ENCODE measurements around the gene DCP1B. TPM values are rescaled to one million over a fixed set of nuclear protein-coding genes. Genes with fewer than 3 reads are reported as not detected.

The DCP1B gene
- total RNA-seq, 1 donor from 2014 or later = 3.7 TPM

DNA sequence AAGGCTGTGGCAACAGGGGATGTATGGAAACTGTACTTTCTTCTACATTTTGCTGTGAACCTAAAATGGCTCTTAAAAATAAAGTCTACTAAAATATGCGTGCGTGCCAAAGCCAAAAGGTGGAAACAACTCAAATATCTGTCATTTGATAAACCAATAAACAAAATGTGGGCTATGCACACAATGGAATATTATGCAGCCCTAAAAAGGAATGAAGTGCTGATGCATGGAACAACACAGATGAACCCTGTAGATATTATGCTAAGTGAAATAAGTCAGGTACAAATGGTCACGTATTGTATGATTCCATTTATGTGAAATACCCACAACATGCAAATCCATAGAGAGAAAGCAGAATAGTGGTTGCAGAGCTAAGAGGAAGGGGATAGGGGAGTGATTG lies 93.8 kb downstream of the DCP1B start:
- H3K27me3 ChIP-seq (ENCODE audit: control insufficient read depth in 3 of 3, insufficient read depth in 3 of 3, low read length in 3 of 3) = peaks cover 0 to 7% (median 0%) of the 10 kb centered on the region in 3 donors
- H3K36me3 ChIP-seq (ENCODE audit: control insufficient read depth in 3 of 3, insufficient read depth in 3 of 3, low read length in 3 of 3) = no peaks in the 10 kb centered on the region
- H3K9ac ChIP-seq (ENCODE audit: low read depth in 1 of 3, low read length in 3 of 3) = no peak overlapping the region
- no peaks in the 10 kb centered on the region for H3K9me3 ChIP-seq (ENCODE audit: control insufficient read depth in 3 of 3, low read length in 3 of 3)
- H3K4me1 ChIP-seq (ENCODE audit: control insufficient read depth in 3 of 3, insufficient read depth in 3 of 3, low read length in 3 of 3) = peaks cover 21 to 38% (median 32%) of the 10 kb centered on the region in 3 donors
- no peak overlapping the region for H3K4me3 ChIP-seq (ENCODE audit: low read length in 3 of 3)
- no peak overlapping the region for H3K27ac ChIP-seq (ENCODE audit: low read depth, low read length)

DNA sequence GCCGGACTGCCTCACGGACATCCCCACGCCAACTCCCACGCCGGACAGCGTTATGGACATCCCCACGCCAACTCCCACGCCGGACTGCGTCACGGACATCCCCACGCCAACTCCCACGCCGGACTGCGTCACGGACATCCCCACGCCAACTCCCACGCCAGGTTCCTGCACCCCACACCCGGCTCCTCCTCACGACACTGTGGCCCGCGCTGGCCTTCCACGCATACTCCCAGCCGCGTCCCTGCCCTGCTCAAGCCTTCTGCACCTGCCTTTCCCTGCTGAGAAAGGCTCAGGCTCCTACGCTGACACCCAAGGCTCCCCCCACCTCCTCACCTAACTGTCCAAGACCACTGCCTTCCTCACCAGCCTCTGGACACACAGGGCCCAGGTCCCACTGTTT lies 95.5 kb downstream of the DCP1B start:
- H3K36me3 ChIP-seq (ENCODE audit: control insufficient read depth in 3 of 3, insufficient read depth in 3 of 3, low read length in 3 of 3) = no peaks in the 10 kb centered on the region
- no peak overlapping the region for H3K27ac ChIP-seq (ENCODE audit: low read depth, low read length)
- H3K9me3 ChIP-seq (ENCODE audit: control insufficient read depth in 3 of 3, low read length in 3 of 3) = peaks cover 0 to 4% (median 2%) of the 10 kb centered on the region in 3 donors
- no peak overlapping the region for H3K9ac ChIP-seq (ENCODE audit: low read depth in 1 of 3, low read length in 3 of 3)
- no peak overlapping the region for H3K4me3 ChIP-seq (ENCODE audit: low read length in 3 of 3)
- H3K4me1 ChIP-seq (ENCODE audit: control insufficient read depth in 3 of 3, insufficient read depth in 3 of 3, low read length in 3 of 3) = peaks cover 21 to 38% (median 32%) of the 10 kb centered on the region in 3 donors
- H3K27me3 ChIP-seq (ENCODE audit: control insufficient read depth in 3 of 3, insufficient read depth in 3 of 3, low read length in 3 of 3) = peaks cover 0 to 7% (median 0%) of the 10 kb centered on the region in 3 donors

DNA sequence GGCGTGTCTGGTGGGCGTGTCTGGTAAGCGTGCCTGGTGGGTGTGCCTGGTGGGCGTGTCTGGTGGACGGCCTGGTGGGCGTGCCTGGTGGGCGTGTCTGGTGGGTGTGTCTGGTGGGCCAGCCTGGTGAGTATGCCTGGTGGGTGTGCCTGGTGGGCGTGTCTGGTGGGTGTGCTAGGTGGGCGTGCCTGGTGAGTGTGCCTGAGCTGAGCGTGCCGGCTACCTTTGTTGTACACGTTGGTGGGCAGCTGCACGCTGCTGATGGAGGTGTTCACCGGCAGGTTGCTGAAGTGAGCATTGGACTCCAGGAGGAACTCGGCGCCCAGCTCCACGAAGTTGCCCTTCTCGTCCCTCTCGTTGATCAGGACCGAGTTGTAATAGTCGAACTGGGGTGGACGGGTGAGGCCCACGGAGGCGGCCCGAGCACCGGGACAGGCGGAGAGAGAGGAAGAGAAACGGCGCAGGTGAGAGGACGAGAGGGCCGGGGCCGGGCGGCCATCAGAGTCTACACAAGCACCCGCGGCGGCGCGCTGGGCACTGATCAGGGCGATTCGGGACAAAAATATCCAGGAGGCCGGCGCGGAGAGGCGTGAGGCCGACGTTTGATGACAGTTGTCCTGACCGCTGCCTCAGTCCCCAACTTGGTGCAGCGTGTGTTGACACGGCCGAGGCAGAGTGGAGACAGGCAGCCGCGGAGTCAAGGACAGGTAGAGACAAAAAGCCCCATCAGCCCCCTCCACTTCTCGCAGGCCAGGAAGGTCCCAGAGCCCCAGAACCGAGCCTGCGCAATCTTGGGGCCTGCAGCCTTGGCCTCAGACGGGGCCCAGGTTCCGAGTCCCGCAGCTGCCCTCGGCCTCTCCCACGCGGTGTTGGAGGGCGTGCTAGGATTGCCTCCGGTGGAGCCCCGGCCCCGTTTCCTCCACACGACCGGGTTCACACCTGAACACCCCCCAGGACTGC lies 96.3 kb downstream of the DCP1B start:
- Histone ChIP-seq H3K27ac (ENCODE audit: low read depth, low read length) (no peak overlapping the region), H3K9me3 (ENCODE audit: control insufficient read depth in 3 of 3, low read length in 3 of 3) (peaks cover 0 to 4% (median 2%) of the 10 kb centered on the region in 3 donors), H3K4me3 (ENCODE audit: low read length in 3 of 3) (no peak overlapping the region), H3K4me1 (ENCODE audit: control insufficient read depth in 3 of 3, insufficient read depth in 3 of 3, low read length in 3 of 3) (peaks cover 21 to 33% (median 32%) of the 10 kb centered on the region in 3 donors), H3K9ac (ENCODE audit: low read depth in 1 of 3, low read length in 3 of 3) (no peak overlapping the region), H3K36me3 (ENCODE audit: control insufficient read depth in 3 of 3, insufficient read depth in 3 of 3, low read length in 3 of 3) (no peaks in the 10 kb centered on the region), H3K27me3 (ENCODE audit: control insufficient read depth in 3 of 3, insufficient read depth in 3 of 3, low read length in 3 of 3) (peaks cover 0 to 7% (median 0%) of the 10 kb centered on the region in 3 donors)

DNA sequence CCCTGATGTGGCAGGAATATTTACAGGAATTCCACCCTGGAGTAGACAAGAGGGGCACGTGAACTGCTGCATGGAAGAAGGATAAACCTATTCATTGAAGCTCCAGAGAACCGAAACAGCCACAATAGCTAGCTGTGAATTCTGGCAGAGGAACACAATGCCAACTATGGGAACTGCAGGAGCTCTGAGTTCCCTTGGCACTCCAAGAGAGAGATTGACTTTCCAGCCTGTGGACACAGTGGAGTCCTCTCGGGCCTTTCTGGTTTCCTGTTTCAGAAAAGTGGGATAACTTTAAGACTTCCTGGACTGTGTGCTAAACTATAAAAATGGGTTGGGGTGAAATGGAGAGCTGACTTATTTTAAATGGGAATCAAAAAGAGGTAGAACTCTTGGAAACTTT lies 97.7 kb downstream of the DCP1B start:
- Histone ChIP-seq H3K9ac (ENCODE audit: low read depth in 1 of 3, low read length in 3 of 3) (no peak overlapping the region), H3K4me1 (ENCODE audit: control insufficient read depth in 3 of 3, insufficient read depth in 3 of 3, low read length in 3 of 3) (peaks cover 11 to 19% (median 19%) of the 10 kb centered on the region in 3 donors), H3K4me3 (ENCODE audit: low read length in 3 of 3) (no peak overlapping the region), H3K27ac (ENCODE audit: low read depth, low read length) (no peak overlapping the region), H3K9me3 (ENCODE audit: control insufficient read depth in 3 of 3, low read length in 3 of 3) (peaks cover 0 to 4% (median 2%) of the 10 kb centered on the region in 3 donors), H3K36me3 (ENCODE audit: control insufficient read depth in 3 of 3, insufficient read depth in 3 of 3, low read length in 3 of 3) (no peaks in the 10 kb centered on the region), H3K27me3 (ENCODE audit: control insufficient read depth in 3 of 3, insufficient read depth in 3 of 3, low read length in 3 of 3) (peaks cover 0 to 7% (median 0%) of the 10 kb centered on the region in 3 donors)

DNA sequence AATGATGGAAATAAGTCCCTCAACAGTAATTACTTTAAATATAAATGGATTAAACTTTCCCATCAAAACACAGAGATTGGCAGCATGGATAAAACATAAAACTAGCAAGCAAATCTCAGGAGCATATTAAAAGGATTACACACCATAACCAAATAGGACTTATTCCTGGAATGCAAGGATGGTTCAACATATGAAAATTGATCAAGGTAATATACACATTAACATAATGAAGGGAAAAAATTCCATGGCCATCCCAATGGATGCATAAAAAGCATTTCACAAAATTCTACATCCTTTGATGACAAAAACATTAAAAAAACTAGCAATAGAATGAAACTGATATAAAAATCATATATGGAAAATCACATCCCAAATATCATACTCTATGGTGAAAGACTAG lies 99.4 kb downstream of the DCP1B start:
- Histone ChIP-seq H3K4me3 (ENCODE audit: low read length in 3 of 3) (no peak overlapping the region), H3K9ac (ENCODE audit: low read depth in 1 of 3, low read length in 3 of 3) (no peak overlapping the region), H3K4me1 (ENCODE audit: control insufficient read depth in 3 of 3, insufficient read depth in 3 of 3, low read length in 3 of 3) (peaks cover 6 to 14% (median 14%) of the 10 kb centered on the region in 3 donors), H3K9me3 (ENCODE audit: control insufficient read depth in 3 of 3, low read length in 3 of 3) (peaks cover 0 to 4% (median 2%) of the 10 kb centered on the region in 3 donors), H3K36me3 (ENCODE audit: control insufficient read depth in 3 of 3, insufficient read depth in 3 of 3, low read length in 3 of 3) (no peaks in the 10 kb centered on the region), H3K27ac (ENCODE audit: low read depth, low read length) (no peak overlapping the region), H3K27me3 (ENCODE audit: control insufficient read depth in 3 of 3, insufficient read depth in 3 of 3, low read length in 3 of 3) (peaks cover 0 to 7% (median 0%) of the 10 kb centered on the region in 3 donors)

DNA sequence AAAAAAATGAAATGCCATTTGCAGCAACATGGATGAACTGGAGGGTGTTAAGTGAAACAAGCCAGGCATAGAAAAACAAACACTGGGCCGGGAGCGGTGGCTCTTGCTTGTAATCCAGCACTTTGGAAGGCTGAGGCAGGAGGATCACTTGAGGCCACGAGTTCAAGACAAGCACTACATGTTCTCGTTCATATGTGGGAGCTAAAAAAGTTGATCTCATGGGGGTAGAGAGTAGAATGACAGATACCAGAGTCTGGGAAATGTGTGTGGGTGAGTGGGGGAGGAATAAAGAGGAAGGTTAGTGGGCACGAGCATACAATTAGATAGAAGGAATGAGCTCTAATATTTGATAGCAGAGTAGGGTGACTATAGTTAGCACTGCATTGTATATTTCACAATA lies 107.3 kb downstream of the DCP1B start:
- Histone ChIP-seq H3K9ac (ENCODE audit: low read depth in 1 of 3, low read length in 3 of 3) (no peak overlapping the region), H3K36me3 (ENCODE audit: control insufficient read depth in 3 of 3, insufficient read depth in 3 of 3, low read length in 3 of 3) (no peaks in the 10 kb centered on the region), H3K27ac (ENCODE audit: low read depth, low read length) (no peak overlapping the region), H3K4me3 (ENCODE audit: low read length in 3 of 3) (no peak overlapping the region), H3K9me3 (ENCODE audit: control insufficient read depth in 3 of 3, low read length in 3 of 3) (peaks cover 0 to 7% (median 0%) of the 10 kb centered on the region in 3 donors), H3K27me3 (ENCODE audit: control insufficient read depth in 3 of 3, insufficient read depth in 3 of 3, low read length in 3 of 3) (no peaks in the 10 kb centered on the region), H3K4me1 (ENCODE audit: control insufficient read depth in 3 of 3, insufficient read depth in 3 of 3, low read length in 3 of 3) (no peaks in the 10 kb centered on the region)

Other genes with a start within 250 kb of the DCP1B start
- not detected for gene LRTM2, start 183.9 kb downstream of the DCP1B start, total RNA-seq
- 0.52 TPM for gene CACNA2D4, start 85.8 kb downstream of the DCP1B start, total RNA-seq
- gene CACNA1C, start 48.5 kb upstream of the DCP1B start, total RNA-seq = 7.3 TPM

Measured in skeletal muscle tissue (tissue), 4 donors.